HepG2 (cell line): ENCODE measurements around the gene GNRHR. TPM values are rescaled to one million over a fixed set of nuclear protein-coding genes. Genes with fewer than 3 reads are reported as not detected.

ENCODE experiments used
- ATAC-seq: fragments of 200-7000 bp; cut with Tn5 transposase; 3 replicates; pipeline ENCODE4 v1.9.1; 2020; ENCODE audit warnings: mild to moderate bottlenecking, moderate library complexity
- BruUV-seq: library from RNA; stranded (reverse); fragments of 400-500 nt; replicated peaks from 2 replicates; lab custom pipeline; 2021; lab: Mats Ljungman, UMichigan
- CTCF ChIA-PET: fragments of 300-600 bp; formaldehyde crosslinking; extraction: SDS; loops from one replicate; lab custom pipeline; 2021; ENCODE audit warnings: low total read pairs, inconsistent platforms, low intra/inter-chr PET ratio; lab: Yijun Ruan, JAX
- POLR2A ChIA-PET: fragments of 350-600 bp; sonication (Branson Sonifier 250); formaldehyde crosslinking; loops from one replicate; lab custom pipeline; 2020; ENCODE audit warnings: antibody characterized with exemption, inconsistent platforms; lab: Yijun Ruan, JAX
- DNase-seq: peaks from one replicate; pipeline ENCODE4 v3.0.0-alpha.2; 2015; ENCODE audit warnings: low spot score
- FAIRE-seq: peaks from 3 replicates; lab custom pipeline; 2011; peaks lifted over from hg19 to GRCh38; lab: Jason Lieb, UNC
- H2AFZ ChIP-seq: one replicate; pipeline ENCODE4 v1.6.1; 2011; ENCODE audit warnings: low read length, inconsistent platforms
- H3K27ac ChIP-seq: fragments of 300-600 bp; 3 replicates; pipeline ENCODE4 v1.8.0; 2011; ENCODE audit warnings: mixed run types, mild to moderate bottlenecking, mixed read lengths, low read length, inconsistent platforms; ENCODE audit not compliant: insufficient read depth; ENCODE audit errors: extremely low read length
- H3K27me3 ChIP-seq, 2 experiments: fragments of 200-600 bp in 1 of 2; 2 replicates in 1 of 2; 3 replicates in 1 of 2; pipeline versions ENCODE4 v1.6.0 to v1.8.0; 2011; ENCODE audit warnings: low read length in 2 of 2, mild to moderate bottlenecking in 2 of 2, moderate library complexity in 2 of 2, inconsistent platforms in 1 of 2; ENCODE audit not compliant: insufficient read depth in 2 of 2, control insufficient read depth in 1 of 2
- H3K36me3 ChIP-seq, 2 experiments: fragments of 200-600 bp in 1 of 2; replicated peaks in 1 of 2; 2 replicates in 1 of 2; 3 replicates in 1 of 2; pipeline versions ENCODE4 v1.5.1 to v1.8.0; 2011; ENCODE audit warnings: low read length in 2 of 2, inconsistent platforms in 1 of 2; ENCODE audit not compliant: insufficient read depth in 2 of 2, control insufficient read depth in 1 of 2
- H3K4me1 ChIP-seq: 2 replicates; pipeline ENCODE4 v1.5.1; 2012; ENCODE audit warnings: low read length, inconsistent platforms; ENCODE audit not compliant: insufficient read depth
- H3K4me2 ChIP-seq: 2 replicates; pipeline ENCODE4 v1.6.0; 2011; ENCODE audit warnings: low read depth, low read length, inconsistent platforms
- H3K4me3 ChIP-seq, 3 experiments: fragments of 200-600 bp in 1 of 3; sonication (generic), shearing (Covaris generic) in 1 of 3; replicated peaks in 1 of 3; 2 replicates each; pipeline ENCODE4 v1.5.1; 2011 to 2016; ENCODE audit warnings: low read length in 3 of 3, inconsistent platforms in 2 of 3, low read depth in 2 of 3, mild to moderate bottlenecking in 2 of 3, control low read depth in 1 of 3, mixed read lengths in 1 of 3; ENCODE audit not compliant: insufficient read depth in 1 of 3
- H3K79me2 ChIP-seq: one replicate; pipeline ENCODE4 v1.6.1; 2011; ENCODE audit warnings: low read length, inconsistent platforms; ENCODE audit not compliant: insufficient read depth
- H3K9ac ChIP-seq: 2 replicates; pipeline ENCODE4 v1.6.0; 2011; ENCODE audit warnings: mild to moderate bottlenecking, low read depth, low read length, inconsistent platforms; ENCODE audit not compliant: insufficient read depth
- H3K9me3 ChIP-seq: 2 replicates; pipeline ENCODE4 v1.5.1; 2012; ENCODE audit warnings: mild to moderate bottlenecking, low read length
- H4K20me1 ChIP-seq: 2 replicates; pipeline ENCODE4 v1.6.0; 2011; ENCODE audit warnings: inconsistent platforms, mild to moderate bottlenecking, low read length, moderate library complexity; ENCODE audit not compliant: insufficient read depth
- HNRNPH1 ChIP-seq: fragments of 200-400 bp; formaldehyde crosslinking; optimal IDR thresholded peaks from 2 replicates; pipeline ENCODE3; 2017; ENCODE audit warnings: mild to moderate bottlenecking, low read depth, low read length
- NCOR1 ChIP-seq: fragments of 200-600 bp; sonication (generic); IDR thresholded peaks from 2 replicates; pipeline ENCODE4 v1.7.0; 2017; ENCODE audit warnings: antibody characterized with exemption, low read length, borderline replicate concordance
- ZBTB38 ChIP-seq: sonication (generic); formaldehyde crosslinking; IDR thresholded peaks from 2 replicates; pipeline ENCODE4 v1.5.1; 2020; ENCODE audit warnings: mild to moderate bottlenecking, missing genetic modification reagents
- ZFP1 ChIP-seq: IDR thresholded peaks from 2 replicates; pipeline ENCODE4 v1.6.1; 2016
- ZNF12 ChIP-seq: sonication (generic); formaldehyde crosslinking; IDR thresholded peaks from 2 replicates; pipeline ENCODE4 v1.5.0; 2020; ENCODE audit warnings: missing genetic modification reagents
- ZNF30 ChIP-seq: sonication (generic); formaldehyde crosslinking; IDR thresholded peaks from 2 replicates; pipeline ENCODE4 v1.5.0; 2020; ENCODE audit warnings: mild to moderate bottlenecking, missing genetic modification reagents
- ZNF460 ChIP-seq: sonication (generic); formaldehyde crosslinking; IDR thresholded peaks from 2 replicates; pipeline ENCODE4 v1.5.1; 2020; ENCODE audit warnings: missing genetic modification reagents, mild to moderate bottlenecking, borderline replicate concordance
- ZNF547 ChIP-seq: sonication (generic); formaldehyde crosslinking; IDR thresholded peaks from 2 replicates; pipeline ENCODE4 v1.5.1; 2020; ENCODE audit warnings: mild to moderate bottlenecking, missing genetic modification reagents
- ZNF687 ChIP-seq: sonication (generic); formaldehyde crosslinking; IDR thresholded peaks from 2 replicates; pipeline ENCODE4 v1.5.1; 2020; ENCODE audit warnings: mild to moderate bottlenecking, missing genetic modification reagents, moderate library complexity
- WGBS: methylation state at CpG from one replicate; pipeline ENCODE4 v1.1.6; 2017; ENCODE audit warnings: low lambda C conversion rate; 5-methylcytosine and 5-hydroxymethylcytosine counted together
- in situ Hi-C: cut with HindIII; loops from 2 replicates; pipeline ENCODE4 v1.10.0; 2017; ENCODE audit warnings: low pct_unique_long_range_greater_than_20kb; ENCODE audit not compliant: extremely low pct_ligation_motif_present
- intact Hi-C: fragments of 100-400 bp; cut with micrococcal nuclease; formaldehyde crosslinking; loops from one replicate; pipeline ENCODE4 v1.10.0; 2022; ENCODE audit not compliant: unreplicated experiment
- polyA plus RNA-seq, 8 experiments: library from polyadenylated mRNA; depleted of rRNA in 3 of 8; stranded (reverse) in 7 of 8; unstranded in 1 of 8; fragments of >200 nt; fragmentation: Illumina TruSeq in 4 of 8; extraction: Trizol in 4 of 8; gene quantifications; 2 replicates each; pipeline versions ENCODE4 v1.2.1 to v1.2.3, GENCODE V29; 2011 to 2016; ENCODE audit warnings: low read depth in 4 of 8, missing spikeins in 1 of 8, mixed read lengths in 1 of 8; ENCODE audit not compliant: insufficient read depth in 1 of 8
- total RNA-seq, 5 experiments: library from RNA; depleted of rRNA; stranded (reverse); fragments of >200 nt; fragmentation: Illumina TruSeq; extraction: Trizol; gene quantifications; 2 replicates each; pipeline ENCODE4 v1.2.3, GENCODE V29; 2016; ENCODE audit warnings: low read depth in 1 of 5

The GNRHR gene
- total and polyA plus RNA-seq, 2 of the 13 experiments (the other 11 are each of a cell fraction or from before 2014, with no cell fraction given): not detected

GRCh38 chr4:67699603-67700002 lies 54.6 kb downstream of the GNRHR start:
- Histone ChIP-seq H3K4me1 (peaks cover 49% of the 10 kb centered on the region), H3K4me2 (peak overlapping the region; percentile 81), H2AFZ (no peak overlapping the region), H3K27ac (peak overlapping the region; percentile 84), H3K79me2 (peaks cover 76% of the 10 kb centered on the region)
- no TSS peak for BruUV-seq
- WGBS: 64% methylated on average over 18 of the region's 18 CpGs
- ATAC-seq (no peak), DNase-seq (no peak), FAIRE-seq (no peak)
- in situ Hi-C loops: no loop called here
- TF ChIP-seq ZNF547 (CRISPR knock-in tag): 0 out of 2 replicates have a peak, but pooled peaks have one; percentile 27
- TF ChIP-seq ZNF460 (CRISPR knock-in tag): peak; percentile 55; the same call in 1 of the 2 replicates
- peak; percentile 93 for TF ChIP-seq ZBTB38 (CRISPR knock-in tag)
- TF ChIP-seq ZNF687 (CRISPR knock-in tag): 0 out of 2 replicates have a peak, but pooled peaks have one; percentile 12
- TF ChIP-seq NCOR1: no peak
- no peak for TF ChIP-seq ZFP1 (CRISPR knock-in tag)
- no peak for TF ChIP-seq ZNF12
- no peak for TF ChIP-seq ZNF30 (CRISPR knock-in tag)
- TF ChIP-seq HNRNPH1: no peak
- TF ChIP-seq, all 625 proteins: peak for 4
- intact Hi-C loops: loop anchor here (2.0 to 5.0 kb wide), 3 partner anchors 15 to 152 kb away; partner anchors contain the start of gene CENPC
- ChIA-PET CTCF (no interaction called here), POLR2A (interaction anchor here (1.2 kb wide), 1 partner anchor 155 kb away, joined by 3 read pairs; the partner anchor contains the start of gene CENPC)
- Histone ChIP-seq H3K27me3 (no peaks in the 10 kb centered on the region), H3K9ac (peak overlapping the region; percentile 83), H3K36me3 (peaks cover 0 to 13% of the 10 kb centered on the region in 2 experiments; a peak in 3 of 5 replicates), H3K9me3 (no peaks in the 10 kb centered on the region), H3K4me3 (peak overlapping the region; percentile 87 to 89 (median 88)), H4K20me1 (peaks cover 5% of the 10 kb centered on the region; the same call in 1 of the 2 replicates)
